Measurements from ENCODE around the gene SYNJ2. TPM values are rescaled to one million over a fixed set of nuclear protein-coding genes. Genes with fewer than 3 reads are reported as not detected.
"Not testable (repeated sequence)": the region's sequence is repeated elsewhere in the genome, so short reads cannot be mapped to it uniquely, and the experiment has no call there.

Gene SYNJ2
- total and polyA plus RNA-seq, 9 donors, result 3.6 to 18.7 (median 9.8) TPM

DNA sequence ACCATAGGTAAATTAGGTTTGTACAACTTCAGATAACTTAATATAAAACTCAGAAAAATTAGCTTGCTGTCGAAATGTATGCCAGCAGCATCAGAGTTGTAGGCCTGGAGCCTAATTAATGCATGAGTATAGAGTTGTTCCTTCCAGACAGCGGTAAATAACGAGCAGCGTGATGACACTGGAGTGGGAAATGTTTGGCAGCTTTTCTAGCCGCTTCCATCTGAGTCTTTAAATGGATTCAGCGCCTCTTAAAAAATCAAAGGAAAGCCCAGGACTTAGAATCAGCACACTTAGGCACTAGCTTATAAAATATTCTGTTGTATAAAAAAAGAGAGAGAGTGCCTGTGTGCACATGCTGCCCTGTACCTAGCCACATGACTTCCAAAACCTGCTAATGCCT, 43.7 kb upstream of the SYNJ2 start:
- DNase-seq, result no peak
- Histone ChIP-seq H3K27ac (no peak overlapping the region), H3K4me1 (ENCODE audit: insufficient read depth) (no peaks in the 10 kb centered on the region), H3K9me3 (no peaks in the 10 kb centered on the region), H3K27me3 (no peaks in the 10 kb centered on the region), H3K4me3 (no peak overlapping the region), H3K36me3 (no peaks in the 10 kb centered on the region)
- intact Hi-C loops (cut with DNase I), result no loop called here
- TF ChIP-seq CTCF (IDR thresholded peaks at IDR 0.05) (no peak), EP300 (IDR thresholded peaks at IDR 0.05) (no peak), POLR2A (IDR thresholded peaks at IDR 0.05) (no peak)
- WGBS, 3 donors, result 93 to 96% (median 95%) methylated on average over 6 of the region's 6 CpGs

DNA sequence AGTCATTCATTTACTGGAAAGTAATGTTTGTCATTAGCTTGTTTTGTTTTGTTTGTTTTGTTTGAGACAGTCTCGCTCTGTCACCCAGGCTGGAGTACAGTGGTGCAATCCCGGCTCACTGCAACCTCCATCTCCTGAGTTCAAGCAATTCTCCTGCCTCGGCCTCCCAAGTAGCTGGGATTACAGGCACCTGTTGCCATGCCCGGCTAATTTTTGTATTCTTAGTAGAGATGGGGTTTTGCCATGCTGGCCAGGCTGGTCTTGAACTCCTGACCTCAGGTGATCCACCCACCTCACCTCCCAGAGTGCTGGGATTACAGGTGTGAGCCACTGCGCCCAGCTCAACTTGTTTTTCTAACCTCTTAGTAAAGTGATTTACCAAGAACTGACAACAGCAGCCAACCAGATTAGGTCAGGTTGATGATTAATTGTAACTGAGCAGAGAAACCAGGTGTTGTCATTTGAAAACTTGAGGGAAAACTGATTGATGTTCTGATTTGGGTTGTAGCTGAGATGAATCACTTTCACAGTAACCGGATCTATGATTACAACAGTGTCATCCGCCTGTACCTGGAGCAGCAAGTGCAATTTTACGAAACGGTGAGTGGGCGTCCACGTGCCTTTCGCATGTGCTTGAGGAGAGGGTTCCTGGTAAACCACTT, 41.2 kb upstream of the SYNJ2 start:
- H3K36me3 ChIP-seq; H3K4me1 ChIP-seq (ENCODE audit: insufficient read depth); H3K4me3 ChIP-seq; H3K27ac ChIP-seq; DNase-seq; H3K9me3 ChIP-seq; H3K27me3 ChIP-seq; intact Hi-C loops (cut with DNase I): not testable (repeated sequence)
- WGBS, 3 donors, result 92 to 96% (median 95%) methylated on average over 12 of the region's 12 CpGs

DNA sequence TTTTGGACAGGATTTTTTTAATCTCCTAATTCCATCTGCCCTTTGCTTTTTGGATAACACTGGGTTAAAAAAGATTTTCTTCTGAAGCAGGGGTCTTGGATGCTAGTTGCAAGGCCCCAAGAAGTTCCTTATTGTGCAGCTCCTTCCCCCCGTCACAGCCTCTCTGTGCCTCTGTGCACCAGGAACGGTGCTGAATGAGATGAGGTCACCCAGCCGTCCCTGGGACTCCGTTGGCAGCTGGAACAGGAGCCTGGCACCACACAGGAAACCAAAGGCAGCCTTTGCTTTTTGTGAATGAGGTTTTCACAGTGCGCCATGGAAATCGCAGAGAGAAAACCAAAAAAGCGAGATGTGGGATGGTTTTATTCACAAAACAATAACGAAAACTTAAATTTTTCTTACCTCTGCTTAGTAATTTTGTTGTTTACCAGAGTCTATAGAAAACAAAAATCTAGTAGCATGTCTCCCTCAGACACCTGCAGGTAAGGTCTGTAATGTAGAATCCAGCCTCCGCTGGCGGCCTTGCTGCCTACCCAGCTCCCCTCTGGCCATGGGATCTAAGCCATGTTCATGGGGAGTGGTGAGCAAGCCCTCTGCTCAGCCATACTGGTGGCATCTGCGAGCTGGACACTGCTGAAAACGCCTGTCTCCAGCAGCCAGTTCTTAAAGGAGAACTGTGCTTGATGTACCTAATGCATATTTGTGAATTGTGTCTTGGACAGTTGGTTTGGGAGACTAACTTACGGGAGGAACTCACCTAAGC, 40.4 kb upstream of the SYNJ2 start:
- no peak for DNase-seq
- no peaks in the 10 kb centered on the region for H3K4me1 ChIP-seq (ENCODE audit: insufficient read depth)
- H3K4me3 ChIP-seq, result no peak overlapping the region
- intact Hi-C loops (cut with DNase I), result no loop called here
- TF ChIP-seq POLR2A (IDR thresholded peaks at IDR 0.05), result no peak
- no peak for TF ChIP-seq CTCF (IDR thresholded peaks at IDR 0.05)
- no peak for TF ChIP-seq EP300 (IDR thresholded peaks at IDR 0.05)
- WGBS, 3 donors, result 87 to 91% (median 90%) methylated on average over 13 of the region's 13 CpGs
- no peaks in the 10 kb centered on the region for H3K36me3 ChIP-seq
- no peaks in the 10 kb centered on the region for H3K27me3 ChIP-seq
- no peak overlapping the region for H3K27ac ChIP-seq
- no peaks in the 10 kb centered on the region for H3K9me3 ChIP-seq

DNA sequence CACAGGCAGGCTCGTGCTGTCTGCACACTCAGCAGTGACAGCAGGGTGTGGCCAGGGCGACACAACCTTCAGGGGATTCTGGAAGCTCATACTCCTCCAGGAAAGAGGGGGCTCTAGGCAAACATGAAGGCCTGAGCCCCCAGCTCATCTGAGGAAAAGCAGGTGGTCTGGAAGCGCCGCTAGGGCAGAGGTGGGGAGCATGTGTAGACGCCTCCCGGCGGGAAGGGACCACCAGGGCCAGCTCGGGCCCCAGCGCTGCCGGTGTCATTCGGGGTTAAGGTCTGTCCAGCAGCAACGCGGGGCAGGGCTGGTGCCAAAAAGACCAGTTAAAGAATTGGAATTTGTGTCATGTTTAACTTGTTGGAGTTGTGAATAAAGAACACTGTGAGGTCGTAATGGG, 39.3 kb upstream of the SYNJ2 start:
- H3K27me3 ChIP-seq, result no peaks in the 10 kb centered on the region
- H3K4me3 ChIP-seq, result no peak overlapping the region
- no peaks in the 10 kb centered on the region for H3K36me3 ChIP-seq
- no peak for DNase-seq
- no peak overlapping the region for H3K27ac ChIP-seq
- intact Hi-C loops (cut with DNase I), result no loop called here
- TF ChIP-seq POLR2A (IDR thresholded peaks at IDR 0.05) (no peak), EP300 (IDR thresholded peaks at IDR 0.05) (no peak), CTCF (IDR thresholded peaks at IDR 0.05) (no peak)
- 77 to 79% (median 77%) methylated on average over 14 of the region's 14 CpGs for WGBS, 3 donors
- no peaks in the 10 kb centered on the region for H3K9me3 ChIP-seq
- H3K4me1 ChIP-seq (ENCODE audit: insufficient read depth), result peaks cover 1% of the 10 kb centered on the region
